Upper lobe of left lung (tissue), 6 donors: ENCODE measurements around the gene NDUFS1. TPM values are rescaled to one million over a fixed set of nuclear protein-coding genes. Genes with fewer than 3 reads are reported as not detected.
"Not testable (repeated sequence)": the region's sequence is repeated elsewhere in the genome, so short reads cannot be mapped to it uniquely, and the experiment has no call there.

ENCODE experiments used
- ATAC-seq, 2 donors: fragments of 200-7000 bp; cut with Tn5 transposase; one replicate each; pipeline ENCODE4 v1.9.1; 2022; ENCODE audit warnings: mild to moderate bottlenecking in 2 of 2, moderate library complexity in 2 of 2; ENCODE audit not compliant: low FRiP score in 2 of 2
- DNase-seq, 2 donors: peaks; one replicate each; pipeline ENCODE4 v3.0.0-alpha.2; 2019 to 2020
- H3K27ac ChIP-seq, 4 donors: fragments of 200-600 bp; sonication (generic); one replicate each; pipeline ENCODE4 v1.5.1; 2016 to 2019
- H3K27me3 ChIP-seq, 4 donors: fragments of 200-600 bp; sonication (generic); one replicate each; pipeline ENCODE4 v1.5.1; 2017 to 2019
- H3K36me3 ChIP-seq, 4 donors: fragments of 200-600 bp; sonication (generic); one replicate each; pipeline ENCODE4 v1.5.1; 2016 to 2019
- H3K4me1 ChIP-seq, 4 donors: fragments of 200-600 bp; sonication (generic); one replicate each; pipeline ENCODE4 v1.5.1; 2018 to 2019
- H3K4me3 ChIP-seq, 4 donors: fragments of 200-600 bp; sonication (generic); one replicate each; pipeline ENCODE4 v1.5.1; 2017 to 2019; ENCODE audit warnings: mild to moderate bottlenecking in 2 of 4, moderate library complexity in 1 of 4
- H3K9me3 ChIP-seq, 4 donors: fragments of 200-600 bp; sonication (generic); one replicate each; pipeline ENCODE4 v1.5.1; 2018 to 2019
- EP300 ChIP-seq, 4 donors: sonication (generic); formaldehyde crosslinking; IDR thresholded peaks; one replicate each; pipeline ENCODE4 v1.5.1; 2017; ENCODE audit warnings: antibody characterized with exemption in 4 of 4, control low read depth in 2 of 4
- POLR2A ChIP-seq, 4 donors: fragments of 450-650 bp; IDR thresholded peaks; one replicate each; pipeline ENCODE4 v1.5.1; 2016 to 2017; ENCODE audit warnings: antibody characterized with exemption in 4 of 4, mild to moderate bottlenecking in 2 of 4
- POLR2AphosphoS5 ChIP-seq, 2 donors: sonication (generic); formaldehyde crosslinking; IDR thresholded peaks; one replicate each; pipeline ENCODE4 v1.5.1; 2017; ENCODE audit warnings: antibody characterized with exemption in 2 of 2
- WGBS, 2 donors: methylation state at CpG; one replicate each; pipeline ENCODE4 v1.1.5; 2017 to 2018; 5-methylcytosine and 5-hydroxymethylcytosine counted together
- total RNA-seq, 6 donors: library from RNA; depleted of rRNA in 4 of 6; stranded (reverse); fragments of >200 nt in 4 of 6; gene quantifications; one replicate each; pipeline versions ENCODE4 v1.1.0 to v1.2.1, GENCODE V29; 2016 to 2021
- TF ChIP-seq, protein P1 (sequence below), 6 experiments: fragments of 450-650 bp in 4 of 6; fragments of 200-600 bp in 2 of 6; sonication (generic) in 2 of 6; IDR thresholded peaks; one replicate each; pipeline ENCODE4 v1.5.1; 2016 to 2019; ENCODE audit warnings: antibody characterized with exemption in 6 of 6
- donor health status: DM: no; HTN: no; CAD: no; lungs with moderate emphysema.
- donor health status: DM: no; HTN: yes; CAD: no; lungs with severe emphysema.

The NDUFS1 gene
- total RNA-seq, 6 donors from 2014 or later = 27.9 to 64.0 (median 55.7) TPM

DNA sequence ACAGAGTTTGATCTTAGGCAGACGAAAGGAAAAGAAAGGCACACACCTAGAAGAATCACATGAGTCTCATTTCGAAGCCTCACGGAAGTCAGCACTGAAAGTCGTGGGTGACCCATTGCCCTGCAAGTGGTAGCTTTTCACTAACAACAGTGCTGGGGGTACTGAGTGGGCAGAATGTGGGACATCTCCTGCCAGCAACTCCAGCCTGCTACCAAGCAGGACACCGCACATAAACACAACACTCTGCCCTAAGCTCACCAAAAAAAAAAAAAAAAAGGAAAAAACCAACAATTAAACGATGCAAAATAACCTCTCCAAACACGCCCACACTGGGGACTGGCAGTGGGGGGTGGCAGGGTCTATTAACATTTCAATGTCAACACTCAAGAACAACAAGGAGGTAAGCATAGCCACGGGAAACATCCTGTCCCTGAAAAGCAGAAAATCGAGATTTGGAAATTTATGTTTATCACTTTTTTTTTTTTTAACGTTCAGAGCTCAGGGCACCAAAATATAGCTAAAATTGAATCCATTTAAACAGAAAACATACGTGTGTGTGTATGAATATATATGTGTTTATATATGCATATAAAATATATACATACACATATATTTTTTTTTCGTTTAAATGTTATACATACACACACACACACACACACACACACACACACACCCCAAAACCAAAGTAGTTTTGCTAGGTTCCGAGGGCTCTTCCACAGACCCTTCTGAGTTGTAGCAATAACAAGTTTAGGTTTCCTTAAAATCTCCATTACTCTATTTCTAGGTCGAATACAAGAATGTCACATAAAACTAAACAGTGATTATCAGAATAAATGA is 75.4 kb downstream of the NDUFS1 start:
- H3K27ac ChIP-seq = peak overlapping the region; percentile 97 to 100 (median 98)
- no peaks in the 10 kb centered on the region for H3K9me3 ChIP-seq
- no peaks in the 10 kb centered on the region for H3K36me3 ChIP-seq
- DNase-seq = peak in 1 of 2 donors; percentile 40
- H3K4me1 ChIP-seq = peaks cover 15 to 23% (median 17%) of the 10 kb centered on the region in 4 donors
- H3K4me3 ChIP-seq = peak overlapping the region in 3 of 4 donors; percentile 77 to 82 (median 80)
- WGBS, 2 donors = 4 to 6% methylated on average over 14 of the region's 14 CpGs
- no peaks in the 10 kb centered on the region for H3K27me3 ChIP-seq
- TF ChIP-seq EP300 (IDR thresholded peaks at IDR 0.05) (no peak), POLR2AphosphoS5 (IDR thresholded peaks at IDR 0.05) (no peak), POLR2A (IDR thresholded peaks at IDR 0.05) (no peak)
- TF ChIP-seq, protein P1, sequence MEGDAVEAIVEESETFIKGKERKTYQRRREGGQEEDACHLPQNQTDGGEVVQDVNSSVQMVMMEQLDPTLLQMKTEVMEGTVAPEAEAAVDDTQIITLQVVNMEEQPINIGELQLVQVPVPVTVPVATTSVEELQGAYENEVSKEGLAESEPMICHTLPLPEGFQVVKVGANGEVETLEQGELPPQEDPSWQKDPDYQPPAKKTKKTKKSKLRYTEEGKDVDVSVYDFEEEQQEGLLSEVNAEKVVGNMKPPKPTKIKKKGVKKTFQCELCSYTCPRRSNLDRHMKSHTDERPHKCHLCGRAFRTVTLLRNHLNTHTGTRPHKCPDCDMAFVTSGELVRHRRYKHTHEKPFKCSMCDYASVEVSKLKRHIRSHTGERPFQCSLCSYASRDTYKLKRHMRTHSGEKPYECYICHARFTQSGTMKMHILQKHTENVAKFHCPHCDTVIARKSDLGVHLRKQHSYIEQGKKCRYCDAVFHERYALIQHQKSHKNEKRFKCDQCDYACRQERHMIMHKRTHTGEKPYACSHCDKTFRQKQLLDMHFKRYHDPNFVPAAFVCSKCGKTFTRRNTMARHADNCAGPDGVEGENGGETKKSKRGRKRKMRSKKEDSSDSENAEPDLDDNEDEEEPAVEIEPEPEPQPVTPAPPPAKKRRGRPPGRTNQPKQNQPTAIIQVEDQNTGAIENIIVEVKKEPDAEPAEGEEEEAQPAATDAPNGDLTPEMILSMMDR (IDR thresholded peaks at IDR 0.05) = no peak
- ATAC-seq = no peak

DNA sequence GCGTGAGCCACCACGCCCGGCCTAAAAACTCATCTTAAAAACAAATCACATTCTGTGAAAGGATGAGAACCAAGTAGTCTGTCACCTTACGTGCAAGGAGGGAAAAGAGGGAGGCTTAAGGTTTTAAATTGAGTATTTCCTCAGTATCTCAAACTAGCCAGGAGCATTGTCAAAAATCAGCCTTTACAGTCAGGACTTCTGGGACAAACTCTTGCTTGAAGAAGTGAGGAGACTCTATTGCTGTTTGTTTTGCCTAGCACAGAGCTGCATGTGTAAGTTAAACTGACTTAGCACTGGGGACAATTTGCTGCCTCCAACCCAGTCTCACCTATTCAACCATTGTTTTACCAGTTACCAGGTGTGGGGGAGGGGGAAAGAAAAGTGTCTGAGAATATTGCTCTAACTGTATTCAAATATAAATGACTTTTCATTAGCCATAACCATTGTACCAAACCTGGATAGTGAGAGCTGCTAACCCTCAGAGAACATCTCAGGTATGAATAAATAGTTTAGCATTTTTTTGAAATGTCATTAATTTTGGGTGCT is 76.9 kb downstream of the NDUFS1 start:
- DNase-seq (no peak), ATAC-seq (no peak)
- Histone ChIP-seq H3K27ac (no peak overlapping the region), H3K4me1 (peaks cover 11 to 21% (median 14%) of the 10 kb centered on the region in 4 donors), H3K36me3 (no peaks in the 10 kb centered on the region), H3K4me3 (no peak overlapping the region), H3K9me3 (no peaks in the 10 kb centered on the region), H3K27me3 (no peaks in the 10 kb centered on the region)
- WGBS, 2 donors = 81 to 98% methylated on average over 4 of the region's 4 CpGs
- TF ChIP-seq, protein P1 (IDR thresholded peaks at IDR 0.05) = no peak
- TF ChIP-seq POLR2A (IDR thresholded peaks at IDR 0.05) = no peak
- TF ChIP-seq POLR2AphosphoS5 (IDR thresholded peaks at IDR 0.05) = no peak

DNA sequence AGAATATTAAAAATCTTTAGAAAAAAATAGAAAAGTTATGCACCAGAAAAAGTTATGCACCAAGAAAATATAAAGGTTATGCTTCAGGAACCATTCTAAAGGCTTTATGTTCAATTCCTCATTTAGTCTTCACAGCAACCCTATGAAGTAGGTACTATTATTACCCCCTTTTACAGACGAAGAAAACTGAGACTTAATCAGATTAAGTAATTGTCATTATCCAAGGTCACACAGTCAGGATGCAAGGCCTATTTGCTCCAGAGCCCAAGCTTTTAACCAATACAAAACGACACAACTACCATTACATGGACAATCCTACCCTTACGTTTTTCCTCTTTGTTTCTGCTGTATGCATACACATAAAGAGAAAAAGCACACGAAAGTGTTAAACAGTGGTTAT is 78.3 kb downstream of the NDUFS1 start:
- DNase-seq (no peak), ATAC-seq (no peak)
- Histone ChIP-seq H3K4me1 (peaks cover 5 to 14% (median 9%) of the 10 kb centered on the region in 4 donors), H3K27ac (no peak overlapping the region), H3K36me3 (no peaks in the 10 kb centered on the region), H3K27me3 (no peaks in the 10 kb centered on the region), H3K9me3 (no peaks in the 10 kb centered on the region), H3K4me3 (no peak overlapping the region)
- WGBS, 2 donors = 81 to 84% methylated on average over 4 of the region's 4 CpGs
- no peak for TF ChIP-seq POLR2A (IDR thresholded peaks at IDR 0.05)
- TF ChIP-seq POLR2AphosphoS5 (IDR thresholded peaks at IDR 0.05) = no peak

DNA sequence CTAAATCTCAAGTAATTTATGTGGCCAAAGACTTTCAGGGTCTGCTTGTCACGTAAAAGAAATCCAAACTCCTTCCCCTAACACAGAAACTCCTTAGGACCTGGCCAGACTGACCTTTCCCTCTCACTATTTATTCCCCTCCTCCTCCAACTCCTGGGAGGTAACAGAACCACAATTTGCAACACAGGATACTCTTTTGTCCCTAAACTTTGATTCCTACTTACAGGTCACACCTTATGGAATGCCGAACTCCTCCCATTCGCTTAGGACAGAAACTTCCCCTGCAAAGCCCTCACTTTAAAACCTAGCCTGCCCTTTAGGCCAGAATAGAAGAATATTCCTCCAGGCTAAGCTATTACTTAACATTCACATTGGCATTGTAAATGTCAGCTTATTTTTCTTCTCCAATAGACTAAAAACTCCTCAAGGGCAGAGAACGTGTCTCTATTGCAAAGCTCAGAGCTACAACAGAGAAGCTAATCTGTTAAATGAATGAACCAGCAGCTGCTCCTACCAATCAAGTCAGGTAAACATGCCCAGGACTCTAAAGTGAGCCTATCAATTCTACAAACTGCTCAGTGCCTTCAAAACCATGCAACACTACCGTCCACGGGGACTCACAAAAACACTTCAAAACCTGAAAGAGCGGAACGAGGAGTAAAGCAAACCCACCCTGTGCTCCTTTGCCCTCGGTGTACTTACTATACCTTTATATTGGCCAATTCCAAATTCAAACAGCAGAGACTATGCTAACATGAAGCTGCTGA is 79.4 kb downstream of the NDUFS1 start:
- Histone ChIP-seq H3K4me1 (peaks cover 5 to 14% (median 9%) of the 10 kb centered on the region in 4 donors), H3K36me3 (no peaks in the 10 kb centered on the region), H3K27ac (no peak overlapping the region), H3K4me3 (no peak overlapping the region), H3K9me3 (no peaks in the 10 kb centered on the region), H3K27me3 (no peaks in the 10 kb centered on the region)
- 69 to 73% methylated on average over 9 of the region's 9 CpGs for WGBS, 2 donors
- ATAC-seq (no peak), DNase-seq (no peak)
- TF ChIP-seq POLR2A (IDR thresholded peaks at IDR 0.05) (no peak), POLR2AphosphoS5 (IDR thresholded peaks at IDR 0.05) (no peak), EP300 (IDR thresholded peaks at IDR 0.05) (no peak)
- TF ChIP-seq, protein P1 (IDR thresholded peaks at IDR 0.05) = no peak

DNA sequence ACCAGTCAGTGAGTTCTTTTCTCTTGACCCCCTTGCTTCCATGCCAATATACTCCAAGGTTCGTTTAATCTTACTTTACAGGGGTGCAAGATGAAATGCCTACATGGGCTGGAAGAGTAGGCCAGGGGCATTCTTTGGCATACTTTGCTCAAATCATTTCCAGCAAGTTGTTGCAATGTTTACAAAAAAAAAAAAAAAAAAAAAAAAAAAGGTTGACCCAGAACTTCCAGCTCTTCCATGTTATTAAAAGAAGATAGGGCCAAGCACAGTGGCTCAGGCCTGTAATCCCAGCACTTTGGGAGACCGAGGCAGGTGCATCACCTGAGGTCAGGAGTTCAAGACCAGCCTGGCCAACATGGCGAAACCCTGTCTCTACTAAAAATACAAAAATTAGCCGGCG is 81.4 kb downstream of the NDUFS1 start:
- not testable (repeated sequence) for ATAC-seq, H3K27ac ChIP-seq, H3K9me3 ChIP-seq, DNase-seq, H3K27me3 ChIP-seq, H3K4me3 ChIP-seq, H3K4me1 ChIP-seq, H3K36me3 ChIP-seq
- 83 to 86% methylated on average over 5 of the region's 5 CpGs for WGBS, 2 donors
